Lower leg skin (tissue), 4 donors: ENCODE data around the gene SPACA4. TPM values are rescaled to one million over a fixed set of nuclear protein-coding genes. Genes with fewer than 3 reads are reported as not detected.
A peak's percentile ranks its signal among the peaks of the same experiment; 100 is the strongest.
"Not testable (repeated sequence)": the region's sequence is repeated elsewhere in the genome, so short reads cannot be mapped to it uniquely, and the experiment has no call there.

Source experiments
- DNase-seq, 2 donors: peaks; one replicate each; pipeline ENCODE4 v3.0.0-alpha.2; 2019; ENCODE audit warnings: low spot score in 2 of 2
- H3K4me3 ChIP-seq: fragments of 200-600 bp; sonication (generic); 2 replicates; pipeline ENCODE4 v1.5.1; 2017; ENCODE audit warnings: mild to moderate bottlenecking, low read depth; ENCODE audit not compliant: poor library complexity, severe bottlenecking
- POLR2A ChIP-seq, 2 donors: fragments of 450-650 bp; IDR thresholded peaks; one replicate each; pipeline ENCODE4 v1.6.1; 2016 to 2017; ENCODE audit warnings: antibody characterized with exemption in 2 of 2, mild to moderate bottlenecking in 1 of 2, moderate library complexity in 1 of 2
- WGBS, 2 donors: methylation state at CpG; one replicate each; pipeline ENCODE4 v1.1.5; 2018; 5-methylcytosine and 5-hydroxymethylcytosine counted together
- intact Hi-C: fragments of 100-400 bp; cut with DNase I; formaldehyde crosslinking; loops from one replicate; pipeline ENCODE4 v1.15.0; 2023; ENCODE audit warnings: low total_unique reads
- total RNA-seq, 4 donors: library from RNA; depleted of rRNA; stranded (reverse); fragments of >200 nt; gene quantifications; one replicate each; pipeline ENCODE4 v1.1.0, GENCODE V29; 2016
- TF ChIP-seq, protein P1 (sequence below), 3 donors: fragments of 450-650 bp; IDR thresholded peaks; one replicate each; pipeline ENCODE4 v1.5.1; 2016; ENCODE audit warnings: antibody characterized with exemption in 3 of 3, mild to moderate bottlenecking in 3 of 3, moderate library complexity in 2 of 3

SPACA4 gene
- total RNA-seq, 4 donors from 2014 or later = 1.7 to 2.1 TPM; not detected in 2

DNA sequence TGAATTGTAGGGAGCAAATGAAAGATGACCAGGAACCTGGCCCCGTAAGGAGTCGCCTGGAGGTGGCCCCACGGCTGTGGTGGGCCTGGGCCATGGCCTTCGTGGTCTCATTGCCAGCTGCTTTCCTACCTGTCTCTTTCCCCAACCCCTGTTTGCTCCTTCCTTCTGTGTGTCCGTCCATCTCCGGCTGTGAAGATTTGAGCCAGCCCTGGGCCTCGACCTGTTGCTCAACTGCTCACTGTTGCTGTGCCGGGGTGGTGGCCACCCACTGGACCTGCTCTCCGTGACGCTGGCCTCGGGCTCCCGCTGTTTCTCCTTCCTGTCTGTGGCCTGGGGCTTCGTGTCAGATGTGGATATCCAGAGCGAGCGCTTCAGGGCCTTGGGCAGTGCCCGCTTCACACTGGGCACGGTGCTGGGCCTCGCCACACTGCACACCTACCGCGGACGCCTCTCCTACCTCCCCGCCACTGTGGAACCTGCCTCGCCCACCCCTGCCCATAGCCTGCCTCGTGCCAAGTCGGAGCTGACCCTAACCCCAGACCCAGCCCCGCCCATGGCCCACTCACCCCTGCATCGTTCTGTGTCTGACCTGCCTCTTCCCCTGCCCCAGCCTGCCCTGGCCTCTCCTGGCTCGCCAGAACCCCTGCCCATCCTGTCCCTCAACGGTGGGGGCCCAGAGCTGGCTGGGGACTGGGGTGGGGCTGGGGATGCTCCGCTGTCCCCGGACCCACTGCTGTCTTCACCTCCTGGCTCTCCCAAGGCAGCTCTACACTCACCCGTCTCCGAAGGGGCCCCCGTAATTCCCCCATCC is 22.1 kb downstream of the SPACA4 start:
- no peak overlapping the region for H3K4me3 ChIP-seq
- 76 to 79% methylated on average over 34 of the region's 34 CpGs for WGBS, 2 donors
- no peak for DNase-seq
- intact Hi-C loops = no loop called here
- no peak for TF ChIP-seq POLR2A (IDR thresholded peaks at IDR 0.05)
- TF ChIP-seq, protein P1, sequence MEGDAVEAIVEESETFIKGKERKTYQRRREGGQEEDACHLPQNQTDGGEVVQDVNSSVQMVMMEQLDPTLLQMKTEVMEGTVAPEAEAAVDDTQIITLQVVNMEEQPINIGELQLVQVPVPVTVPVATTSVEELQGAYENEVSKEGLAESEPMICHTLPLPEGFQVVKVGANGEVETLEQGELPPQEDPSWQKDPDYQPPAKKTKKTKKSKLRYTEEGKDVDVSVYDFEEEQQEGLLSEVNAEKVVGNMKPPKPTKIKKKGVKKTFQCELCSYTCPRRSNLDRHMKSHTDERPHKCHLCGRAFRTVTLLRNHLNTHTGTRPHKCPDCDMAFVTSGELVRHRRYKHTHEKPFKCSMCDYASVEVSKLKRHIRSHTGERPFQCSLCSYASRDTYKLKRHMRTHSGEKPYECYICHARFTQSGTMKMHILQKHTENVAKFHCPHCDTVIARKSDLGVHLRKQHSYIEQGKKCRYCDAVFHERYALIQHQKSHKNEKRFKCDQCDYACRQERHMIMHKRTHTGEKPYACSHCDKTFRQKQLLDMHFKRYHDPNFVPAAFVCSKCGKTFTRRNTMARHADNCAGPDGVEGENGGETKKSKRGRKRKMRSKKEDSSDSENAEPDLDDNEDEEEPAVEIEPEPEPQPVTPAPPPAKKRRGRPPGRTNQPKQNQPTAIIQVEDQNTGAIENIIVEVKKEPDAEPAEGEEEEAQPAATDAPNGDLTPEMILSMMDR (IDR thresholded peaks at IDR 0.05) = no peak

DNA sequence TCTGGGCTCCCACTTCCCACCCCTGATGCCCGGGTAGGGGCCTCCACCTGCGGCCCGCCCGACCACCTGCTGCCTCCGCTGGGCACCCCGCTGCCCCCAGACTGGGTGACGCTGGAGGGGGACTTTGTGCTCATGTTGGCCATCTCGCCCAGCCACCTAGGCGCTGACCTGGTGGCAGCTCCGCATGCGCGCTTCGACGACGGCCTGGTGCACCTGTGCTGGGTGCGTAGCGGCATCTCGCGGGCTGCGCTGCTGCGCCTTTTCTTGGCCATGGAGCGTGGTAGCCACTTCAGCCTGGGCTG is 22.7 kb downstream of the SPACA4 start:
- TF ChIP-seq, protein P1 (IDR thresholded peaks at IDR 0.05) = no peak
- TF ChIP-seq POLR2A (IDR thresholded peaks at IDR 0.05) = no peak
- no peak for DNase-seq
- intact Hi-C loops = no loop called here
- 92 to 94% methylated on average over 21 to 22 of the region's 22 CpGs for WGBS, 2 donors
- no peak overlapping the region for H3K4me3 ChIP-seq

DNA sequence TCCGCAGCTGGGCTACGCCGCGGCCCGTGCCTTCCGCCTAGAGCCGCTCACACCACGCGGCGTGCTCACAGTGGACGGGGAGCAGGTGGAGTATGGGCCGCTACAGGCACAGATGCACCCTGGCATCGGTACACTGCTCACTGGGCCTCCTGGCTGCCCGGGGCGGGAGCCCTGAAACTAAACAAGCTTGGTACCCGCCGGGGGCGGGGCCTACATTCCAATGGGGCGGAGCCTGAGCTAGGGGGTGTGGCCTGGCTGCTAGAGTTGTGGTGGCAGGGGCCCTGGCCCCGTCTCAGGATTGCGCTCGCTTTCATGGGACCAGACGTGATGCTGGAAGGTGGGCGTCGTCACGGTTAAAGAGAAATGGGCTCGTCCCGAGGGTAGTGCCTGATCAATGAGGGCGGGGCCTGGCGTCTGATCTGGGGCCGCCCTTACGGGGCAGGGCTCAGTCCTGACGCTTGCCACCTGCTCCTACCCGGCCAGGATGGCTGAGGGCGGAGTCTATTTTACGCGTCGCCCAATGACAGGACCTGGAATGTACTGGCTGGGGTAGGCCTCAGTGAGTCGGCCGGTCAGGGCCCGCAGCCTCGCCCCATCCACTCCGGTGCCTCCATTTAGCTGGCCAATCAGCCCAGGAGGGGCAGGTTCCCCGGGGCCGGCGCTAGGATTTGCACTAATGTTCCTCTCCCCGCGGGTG is 23.2 kb downstream of the SPACA4 start:
- intact Hi-C loops = no loop called here
- TF ChIP-seq, protein P1 (IDR thresholded peaks at IDR 0.05) = no peak
- TF ChIP-seq POLR2A (IDR thresholded peaks at IDR 0.05) = no peak
- DNase-seq = no peak
- 46 to 61% methylated on average over 30 to 35 of the region's 48 CpGs for WGBS, 2 donors
- H3K4me3 ChIP-seq = no peak overlapping the region

DNA sequence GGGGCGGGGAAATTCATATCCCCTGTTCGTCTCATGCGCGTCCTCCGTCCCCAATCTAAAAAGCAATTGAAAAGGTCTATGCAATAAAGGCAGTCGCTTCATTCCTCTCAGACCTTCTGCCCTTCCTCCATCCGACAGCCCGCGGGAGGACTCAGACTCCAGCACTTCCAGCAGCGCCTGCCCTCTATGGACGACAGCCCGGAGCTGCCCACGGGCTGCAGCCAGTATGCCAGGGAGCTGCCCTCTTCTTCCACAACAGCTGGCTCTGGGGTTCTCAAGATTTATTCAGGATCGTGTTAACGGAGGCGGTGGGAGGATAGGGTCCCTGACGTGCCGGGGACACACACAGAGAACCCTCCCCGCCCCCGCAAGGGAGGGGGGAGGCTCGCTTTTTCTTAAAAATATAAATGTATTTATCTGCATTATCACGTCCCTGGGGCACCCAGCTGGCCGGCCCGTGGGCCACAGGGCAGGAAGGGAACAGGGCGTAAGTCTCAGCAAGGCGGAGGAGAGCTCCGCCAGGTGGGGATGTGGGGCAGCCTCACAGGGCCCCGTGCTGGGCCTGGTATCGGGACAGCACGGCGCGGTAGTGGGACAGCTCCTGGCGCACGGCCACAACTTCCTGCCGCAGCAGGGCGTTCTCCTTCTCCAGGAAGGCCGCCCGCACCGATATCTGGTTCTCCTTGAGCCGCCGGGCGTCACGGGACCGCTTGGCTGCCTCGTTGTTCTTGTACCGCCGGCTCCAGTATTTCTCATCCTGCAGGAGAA is 23.9 kb downstream of the SPACA4 start:
- no peak for TF ChIP-seq POLR2A (IDR thresholded peaks at IDR 0.05)
- TF ChIP-seq, protein P1 (IDR thresholded peaks at IDR 0.05) = no peak
- DNase-seq = peak in 1 of 2 donors; percentile 96
- H3K4me3 ChIP-seq = no peak overlapping the region
- intact Hi-C loops = no loop called here
- 23 to 51% methylated on average over 41 to 46 of the region's 47 CpGs for WGBS, 2 donors

DNA sequence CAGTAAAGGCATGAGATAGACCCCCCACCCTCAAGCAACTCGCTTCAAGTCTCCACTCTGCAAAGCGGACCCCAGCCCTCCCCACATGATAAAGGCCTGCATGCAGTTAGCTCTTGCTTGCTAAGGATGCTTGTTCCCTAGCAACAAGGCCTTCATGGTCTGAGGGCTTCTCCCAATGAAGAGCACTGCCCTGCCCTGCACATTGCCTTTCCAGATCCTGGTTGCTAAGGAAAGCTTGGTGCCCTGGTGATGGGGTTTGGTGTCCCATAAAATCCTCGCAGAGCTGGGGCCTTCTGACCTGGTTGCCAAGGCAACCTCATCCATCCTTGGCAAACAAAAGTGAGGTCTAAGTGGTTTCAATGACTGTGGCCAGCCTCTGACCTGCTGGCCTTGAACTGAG is 24.7 kb downstream of the SPACA4 start:
- intact Hi-C loops = no loop called here
- WGBS, 2 donors = 55 to 77% methylated on average over 1 to 3 of the region's 3 CpGs
- DNase-seq = no peak
- no peak overlapping the region for H3K4me3 ChIP-seq
- TF ChIP-seq, protein P1 (IDR thresholded peaks at IDR 0.05) = no peak
- TF ChIP-seq POLR2A (IDR thresholded peaks at IDR 0.05) = no peak

DNA sequence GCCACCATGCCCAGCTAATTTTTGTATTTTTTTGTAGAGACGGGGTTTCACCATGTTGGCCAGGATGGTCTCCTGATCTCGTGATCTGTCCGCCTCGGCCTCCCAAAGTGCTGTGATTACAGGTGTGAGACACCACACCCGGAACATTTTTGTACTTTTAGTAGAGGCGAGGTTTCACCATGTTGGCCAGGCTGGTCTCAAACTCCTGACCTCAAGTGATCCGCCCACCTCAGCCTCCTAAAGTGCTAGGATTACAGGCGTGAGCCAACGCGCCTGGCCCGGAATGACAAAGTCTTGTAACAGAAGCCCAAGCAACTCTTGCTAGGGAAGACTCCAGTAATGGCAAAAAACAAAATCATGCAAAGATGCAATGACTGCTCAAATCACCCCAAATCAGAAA is 25.7 kb downstream of the SPACA4 start:
- DNase-seq, intact Hi-C loops, H3K4me3 ChIP-seq: not testable (repeated sequence)
- 70% methylated on average over 11 of the region's 11 CpGs for WGBS, 2 donors
